Testis (tissue), 2 donors: ENCODE measurements around the gene LPIN3.

ENCODE experiments used
- POLR2A ChIP-seq: fragments of 450-650 bp; IDR thresholded peaks from one replicate; pipeline ENCODE4 v1.6.1; 2017; ENCODE audit warnings: antibody characterized with exemption, mild to moderate bottlenecking, moderate library complexity
- TF ChIP-seq, protein P1 (sequence below), 3 experiments: fragments of 450-650 bp in 2 of 3; fragments of 200-600 bp in 1 of 3; sonication (generic) in 1 of 3; IDR thresholded peaks; one replicate each; pipeline ENCODE4 v1.5.1; 2016 to 2019; ENCODE audit warnings: antibody characterized with exemption in 3 of 3, mild to moderate bottlenecking in 2 of 3, moderate library complexity in 1 of 3

DNA sequence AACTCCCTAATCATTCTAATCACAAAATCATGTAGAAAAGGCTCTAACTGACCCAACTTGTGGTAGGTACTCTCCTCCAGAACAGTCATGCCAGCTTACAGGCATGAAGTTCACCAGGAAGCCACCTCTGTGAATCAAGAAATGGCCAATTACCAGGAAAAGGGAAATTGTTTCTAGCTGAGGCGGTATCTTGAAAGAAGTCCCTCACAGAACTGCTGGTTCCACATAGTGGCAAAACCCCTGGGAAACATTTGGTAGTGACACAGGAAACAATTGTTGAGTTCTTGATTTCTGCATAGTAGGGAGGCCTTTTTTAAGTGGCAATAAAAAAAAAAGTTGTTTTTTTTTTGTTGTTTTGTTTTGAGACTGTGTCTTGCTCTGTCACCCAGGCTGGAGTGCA lies 19.6 kb upstream of the LPIN3 start:
- TF ChIP-seq, protein P1, sequence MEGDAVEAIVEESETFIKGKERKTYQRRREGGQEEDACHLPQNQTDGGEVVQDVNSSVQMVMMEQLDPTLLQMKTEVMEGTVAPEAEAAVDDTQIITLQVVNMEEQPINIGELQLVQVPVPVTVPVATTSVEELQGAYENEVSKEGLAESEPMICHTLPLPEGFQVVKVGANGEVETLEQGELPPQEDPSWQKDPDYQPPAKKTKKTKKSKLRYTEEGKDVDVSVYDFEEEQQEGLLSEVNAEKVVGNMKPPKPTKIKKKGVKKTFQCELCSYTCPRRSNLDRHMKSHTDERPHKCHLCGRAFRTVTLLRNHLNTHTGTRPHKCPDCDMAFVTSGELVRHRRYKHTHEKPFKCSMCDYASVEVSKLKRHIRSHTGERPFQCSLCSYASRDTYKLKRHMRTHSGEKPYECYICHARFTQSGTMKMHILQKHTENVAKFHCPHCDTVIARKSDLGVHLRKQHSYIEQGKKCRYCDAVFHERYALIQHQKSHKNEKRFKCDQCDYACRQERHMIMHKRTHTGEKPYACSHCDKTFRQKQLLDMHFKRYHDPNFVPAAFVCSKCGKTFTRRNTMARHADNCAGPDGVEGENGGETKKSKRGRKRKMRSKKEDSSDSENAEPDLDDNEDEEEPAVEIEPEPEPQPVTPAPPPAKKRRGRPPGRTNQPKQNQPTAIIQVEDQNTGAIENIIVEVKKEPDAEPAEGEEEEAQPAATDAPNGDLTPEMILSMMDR (IDR thresholded peaks at IDR 0.05), result no peak
- no peak for TF ChIP-seq POLR2A
